GM12878 (cell line): ENCODE data around the gene DIP2C. TPM values are rescaled to one million over a fixed set of nuclear protein-coding genes. Genes with fewer than 3 reads are reported as not detected.

ENCODE experiments used
- ATAC-seq: fragments of 200-7000 bp; cut with Tn5 transposase; 3 replicates; pipeline ENCODE4 v1.9.1; 2020; ENCODE audit warnings: mild to moderate bottlenecking, moderate library complexity
- BruUV-seq: library from RNA; stranded (reverse); fragments of 400-500 nt; replicated peaks from 2 replicates; lab custom pipeline; 2021; lab: Mats Ljungman, UMichigan
- CTCF ChIA-PET: fragments of 300-600 bp; sonication (Branson Sonifier 250); formaldehyde crosslinking; extraction: SDS; loops from one replicate; lab custom pipeline; 2021; ENCODE audit warnings: inconsistent platforms; lab: Yijun Ruan, JAX
- POLR2A ChIA-PET: fragments of 350-600 bp; formaldehyde crosslinking; extraction: SDS; loops from one replicate; lab custom pipeline; 2021; ENCODE audit warnings: inconsistent platforms; lab: Charles Lee
- RAD21 ChIA-PET: fragments of 300-600 bp; sonication (Branson Sonifier 250); formaldehyde crosslinking; loops from one replicate; lab custom pipeline; 2023; ENCODE audit warnings: antibody characterized with exemption; ENCODE audit not compliant: unreplicated experiment; lab: Charles Lee
- SMC1A ChIA-PET: fragments of 300-600 bp; sonication (Branson Sonifier 250); formaldehyde crosslinking; loops from one replicate; lab custom pipeline; 2023; ENCODE audit not compliant: unreplicated experiment, uncharacterized antibody; lab: Charles Lee
- DNase-seq: peaks from one replicate; pipeline ENCODE4 v3.0.0-alpha.2; 2011; ENCODE audit warnings: low read depth, low spot score
- FAIRE-seq: peaks from 3 replicates; lab custom pipeline; 2011; peaks lifted over from hg19 to GRCh38; lab: Jason Lieb, UNC
- H2AFZ ChIP-seq: 2 replicates; pipeline ENCODE4 v1.6.0; 2011; ENCODE audit warnings: low read depth, low read length, control low read depth; ENCODE audit not compliant: control insufficient read depth
- H3K27ac ChIP-seq: 2 replicates; pipeline ENCODE4 v1.5.1; 2011; ENCODE audit warnings: control low read depth; ENCODE audit not compliant: control insufficient read depth, insufficient read depth
- H3K27me3 ChIP-seq, 2 experiments: replicated peaks in 1 of 2; 2 replicates each; pipeline versions ENCODE4 v1.6.0 to v1.6.1; 2011; ENCODE audit warnings: low read length in 1 of 2; ENCODE audit not compliant: control insufficient read depth in 2 of 2, insufficient read depth in 2 of 2
- H3K36me3 ChIP-seq, 2 experiments: 2 replicates each; pipeline ENCODE4 v1.5.1; 2011; ENCODE audit warnings: low read length in 1 of 2; ENCODE audit not compliant: control insufficient read depth in 2 of 2, insufficient read depth in 2 of 2
- H3K4me1 ChIP-seq: 2 replicates; pipeline ENCODE4 v1.6.1; 2011; ENCODE audit warnings: mild to moderate bottlenecking, low read length, moderate library complexity, mixed read lengths; ENCODE audit not compliant: control insufficient read depth, insufficient read depth
- H3K4me2 ChIP-seq: 2 replicates; pipeline ENCODE4 v1.6.0; 2011; ENCODE audit warnings: control low read depth; ENCODE audit not compliant: control insufficient read depth, insufficient read depth
- H3K4me3 ChIP-seq: fragments of 200-600 bp; sonication (generic); 2 replicates; pipeline ENCODE4 v1.5.1; 2016
- H3K79me2 ChIP-seq: 2 replicates; pipeline ENCODE4 v1.6.0; 2011; ENCODE audit warnings: low read length; ENCODE audit not compliant: control insufficient read depth, insufficient read depth
- H3K9ac ChIP-seq: 2 replicates; pipeline ENCODE4 v1.8.0; 2011; ENCODE audit warnings: low read length, control low read depth, mixed read lengths; ENCODE audit not compliant: control insufficient read depth, insufficient read depth
- H3K9me3 ChIP-seq: replicated peaks from 3 replicates; pipeline ENCODE4 v1.5.1; 2011; ENCODE audit warnings: mild to moderate bottlenecking, low read length; ENCODE audit not compliant: control insufficient read depth, insufficient read depth
- H4K20me1 ChIP-seq: 2 replicates; pipeline ENCODE4 v1.6.0; 2011; ENCODE audit not compliant: control insufficient read depth, insufficient read depth
- CHD1 ChIP-seq: IDR thresholded peaks from 2 replicates; pipeline ENCODE4 v1.6.1; 2012; ENCODE audit warnings: low read depth, low read length, improper control_type of control experiment
- FOXK2 ChIP-seq: fragments of 450-650 bp; IDR thresholded peaks from 2 replicates; pipeline ENCODE4 v1.6.1; 2017; ENCODE audit warnings: mild to moderate bottlenecking, moderate library complexity
- MYB ChIP-seq: fragments of 150-350 bp; IDR thresholded peaks from 2 replicates; pipeline ENCODE4 v1.6.1; 2014; ENCODE audit warnings: mild to moderate bottlenecking, low read depth, low read length, borderline replicate concordance
- WGBS: methylation state at CpG from one replicate; pipeline ENCODE4 v1.1.6; 2016; ENCODE audit warnings: low lambda C conversion rate; ENCODE audit not compliant: insufficient replicate concordance, insufficient coverage; ENCODE audit errors: missing lambda C conversion rate; 5-methylcytosine and 5-hydroxymethylcytosine counted together
- in situ Hi-C: fragments of 300-500 bp; cut with MboI; formaldehyde crosslinking; loops from 9 replicates; pipeline ENCODE4 v1.14.3; 2018; ENCODE audit warnings: mixed read lengths
- intact Hi-C: fragments of 100-400 bp; cut with micrococcal nuclease; formaldehyde crosslinking; loops from one replicate; pipeline ENCODE4 v1.14.2; 2022; ENCODE audit not compliant: unreplicated experiment
- polyA plus RNA-seq, 11 experiments: library from polyadenylated mRNA; depleted of rRNA in 4 of 11; unstranded in 6 of 11; stranded (reverse) in 5 of 11; fragments of >200 nt; fragmentation: Nextera tagmentation in 4 of 11; fragmentation: Illumina TruSeq in 1 of 11; extraction: Ambion mirVana in 4 of 11; extraction: Trizol in 1 of 11; gene quantifications; 1 replicate in 1 of 11; 2 replicates in 10 of 11; pipeline versions ENCODE4 v1.2.1 to v1.2.3, GENCODE V29; 2011 to 2016; ENCODE audit warnings: inconsistent platforms in 2 of 11, missing spikeins in 2 of 11, low read depth in 1 of 11
- total RNA-seq, 4 experiments: library from RNA; depleted of rRNA in 3 of 4; stranded (reverse); fragments of >200 nt in 3 of 4; fragmentation: Illumina TruSeq in 1 of 4; extraction: Trizol in 1 of 4; gene quantifications; 2 replicates each; pipeline versions ENCODE4 v1.2.1 to v1.2.3, GENCODE V29; 2013 to 2021
- TF ChIP-seq, protein P1 (sequence below): IDR thresholded peaks from 2 replicates; pipeline ENCODE4 v1.6.1; 2012; ENCODE audit warnings: improper control_type of control experiment, low read depth, low read length; ENCODE audit not compliant: insufficient replicate concordance
- TF ChIP-seq, protein P2 (sequence below): IDR thresholded peaks from 2 replicates; pipeline ENCODE4 v1.6.1; 2012; ENCODE audit warnings: mild to moderate bottlenecking, low read depth, low read length
- TF ChIP-seq, protein P3 (sequence below): IDR thresholded peaks from 2 replicates; pipeline ENCODE4 v1.6.1; 2011; ENCODE audit warnings: borderline replicate concordance, low read depth, mild to moderate bottlenecking, moderate library complexity, mixed read lengths, low read length; ENCODE audit not compliant: insufficient read depth; ENCODE audit errors: extremely low read length
- TF ChIP-seq, protein P4 (sequence below): fragments of 450-650 bp; formaldehyde crosslinking; IDR thresholded peaks from 2 replicates; pipeline ENCODE4 v1.4.0; 2022; ENCODE audit warnings: mild to moderate bottlenecking, moderate library complexity

DIP2C gene
- total and polyA plus RNA-seq, 10 of the 15 experiments (the other 5 are each of a cell fraction or from before 2014, with no cell fraction given): 0.01 to 0.10 (median 0.06) TPM

DNA sequence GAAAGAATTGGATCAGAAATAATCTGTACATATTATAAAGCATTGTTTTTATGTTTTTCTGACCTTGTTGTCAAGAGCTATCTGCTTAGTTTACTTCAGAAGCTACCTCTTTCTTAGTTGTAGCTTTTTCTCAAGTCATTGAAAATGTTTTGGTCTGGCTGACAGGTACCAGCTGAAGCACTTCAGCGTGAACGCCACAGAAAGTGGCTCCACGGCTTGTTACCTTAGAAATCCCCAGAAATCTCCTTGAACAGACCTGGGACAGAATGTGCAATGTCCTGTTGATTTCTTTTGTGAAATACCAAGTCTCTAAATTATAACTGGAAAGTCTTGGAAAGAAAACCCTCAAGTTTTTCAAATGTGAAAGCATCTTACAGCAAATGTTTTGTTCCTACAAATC lies 457.4 kb downstream of the DIP2C start:
- no peaks in the 10 kb centered on the region for H4K20me1 ChIP-seq
- SMC1A ChIA-PET: interaction anchor here (1.7 kb wide), 1 partner anchor 8 kb away, joined by 5 read pairs; no protein-coding TSS in a partner anchor
- no peak for ATAC-seq
- CTCF ChIA-PET: no interaction called here
- POLR2A ChIA-PET: no interaction called here
- H3K9me3 ChIP-seq: no peaks in the 10 kb centered on the region
- no peak overlapping the region for H3K4me3 ChIP-seq
- H2AFZ ChIP-seq: no peak overlapping the region
- in situ Hi-C loops (no loop called here), intact Hi-C loops (no loop called here)
- H3K79me2 ChIP-seq: no peaks in the 10 kb centered on the region
- H3K27ac ChIP-seq: no peak overlapping the region
- no peaks in the 10 kb centered on the region; a peak in 1 of 4 replicates for H3K36me3 ChIP-seq
- 100% methylated on average over 3 of the region's 3 CpGs for WGBS
- no peak for FAIRE-seq
- BruUV-seq: no TSS peak
- RAD21 ChIA-PET: no interaction called here
- DNase-seq: no peak
- H3K4me1 ChIP-seq: no peaks in the 10 kb centered on the region
- no peaks in the 10 kb centered on the region for H3K27me3 ChIP-seq
- H3K4me2 ChIP-seq: no peak overlapping the region
- H3K9ac ChIP-seq: no peak overlapping the region
- TF ChIP-seq, protein P1, sequence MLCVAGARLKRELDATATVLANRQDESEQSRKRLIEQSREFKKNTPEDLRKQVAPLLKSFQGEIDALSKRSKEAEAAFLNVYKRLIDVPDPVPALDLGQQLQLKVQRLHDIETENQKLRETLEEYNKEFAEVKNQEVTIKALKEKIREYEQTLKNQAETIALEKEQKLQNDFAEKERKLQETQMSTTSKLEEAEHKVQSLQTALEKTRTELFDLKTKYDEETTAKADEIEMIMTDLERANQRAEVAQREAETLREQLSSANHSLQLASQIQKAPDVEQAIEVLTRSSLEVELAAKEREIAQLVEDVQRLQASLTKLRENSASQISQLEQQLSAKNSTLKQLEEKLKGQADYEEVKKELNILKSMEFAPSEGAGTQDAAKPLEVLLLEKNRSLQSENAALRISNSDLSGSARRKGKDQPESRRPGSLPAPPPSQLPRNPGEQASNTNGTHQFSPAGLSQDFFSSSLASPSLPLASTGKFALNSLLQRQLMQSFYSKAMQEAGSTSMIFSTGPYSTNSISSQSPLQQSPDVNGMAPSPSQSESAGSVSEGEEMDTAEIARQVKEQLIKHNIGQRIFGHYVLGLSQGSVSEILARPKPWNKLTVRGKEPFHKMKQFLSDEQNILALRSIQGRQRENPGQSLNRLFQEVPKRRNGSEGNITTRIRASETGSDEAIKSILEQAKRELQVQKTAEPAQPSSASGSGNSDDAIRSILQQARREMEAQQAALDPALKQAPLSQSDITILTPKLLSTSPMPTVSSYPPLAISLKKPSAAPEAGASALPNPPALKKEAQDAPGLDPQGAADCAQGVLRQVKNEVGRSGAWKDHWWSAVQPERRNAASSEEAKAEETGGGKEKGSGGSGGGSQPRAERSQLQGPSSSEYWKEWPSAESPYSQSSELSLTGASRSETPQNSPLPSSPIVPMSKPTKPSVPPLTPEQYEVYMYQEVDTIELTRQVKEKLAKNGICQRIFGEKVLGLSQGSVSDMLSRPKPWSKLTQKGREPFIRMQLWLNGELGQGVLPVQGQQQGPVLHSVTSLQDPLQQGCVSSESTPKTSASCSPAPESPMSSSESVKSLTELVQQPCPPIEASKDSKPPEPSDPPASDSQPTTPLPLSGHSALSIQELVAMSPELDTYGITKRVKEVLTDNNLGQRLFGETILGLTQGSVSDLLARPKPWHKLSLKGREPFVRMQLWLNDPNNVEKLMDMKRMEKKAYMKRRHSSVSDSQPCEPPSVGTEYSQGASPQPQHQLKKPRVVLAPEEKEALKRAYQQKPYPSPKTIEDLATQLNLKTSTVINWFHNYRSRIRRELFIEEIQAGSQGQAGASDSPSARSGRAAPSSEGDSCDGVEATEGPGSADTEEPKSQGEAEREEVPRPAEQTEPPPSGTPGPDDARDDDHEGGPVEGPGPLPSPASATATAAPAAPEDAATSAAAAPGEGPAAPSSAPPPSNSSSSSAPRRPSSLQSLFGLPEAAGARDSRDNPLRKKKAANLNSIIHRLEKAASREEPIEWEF: no peak
- TF ChIP-seq MYB: no peak
- TF ChIP-seq, protein P2, sequence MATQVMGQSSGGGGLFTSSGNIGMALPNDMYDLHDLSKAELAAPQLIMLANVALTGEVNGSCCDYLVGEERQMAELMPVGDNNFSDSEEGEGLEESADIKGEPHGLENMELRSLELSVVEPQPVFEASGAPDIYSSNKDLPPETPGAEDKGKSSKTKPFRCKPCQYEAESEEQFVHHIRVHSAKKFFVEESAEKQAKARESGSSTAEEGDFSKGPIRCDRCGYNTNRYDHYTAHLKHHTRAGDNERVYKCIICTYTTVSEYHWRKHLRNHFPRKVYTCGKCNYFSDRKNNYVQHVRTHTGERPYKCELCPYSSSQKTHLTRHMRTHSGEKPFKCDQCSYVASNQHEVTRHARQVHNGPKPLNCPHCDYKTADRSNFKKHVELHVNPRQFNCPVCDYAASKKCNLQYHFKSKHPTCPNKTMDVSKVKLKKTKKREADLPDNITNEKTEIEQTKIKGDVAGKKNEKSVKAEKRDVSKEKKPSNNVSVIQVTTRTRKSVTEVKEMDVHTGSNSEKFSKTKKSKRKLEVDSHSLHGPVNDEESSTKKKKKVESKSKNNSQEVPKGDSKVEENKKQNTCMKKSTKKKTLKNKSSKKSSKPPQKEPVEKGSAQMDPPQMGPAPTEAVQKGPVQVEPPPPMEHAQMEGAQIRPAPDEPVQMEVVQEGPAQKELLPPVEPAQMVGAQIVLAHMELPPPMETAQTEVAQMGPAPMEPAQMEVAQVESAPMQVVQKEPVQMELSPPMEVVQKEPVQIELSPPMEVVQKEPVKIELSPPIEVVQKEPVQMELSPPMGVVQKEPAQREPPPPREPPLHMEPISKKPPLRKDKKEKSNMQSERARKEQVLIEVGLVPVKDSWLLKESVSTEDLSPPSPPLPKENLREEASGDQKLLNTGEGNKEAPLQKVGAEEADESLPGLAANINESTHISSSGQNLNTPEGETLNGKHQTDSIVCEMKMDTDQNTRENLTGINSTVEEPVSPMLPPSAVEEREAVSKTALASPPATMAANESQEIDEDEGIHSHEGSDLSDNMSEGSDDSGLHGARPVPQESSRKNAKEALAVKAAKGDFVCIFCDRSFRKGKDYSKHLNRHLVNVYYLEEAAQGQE: no peak
- TF ChIP-seq, protein P3, sequence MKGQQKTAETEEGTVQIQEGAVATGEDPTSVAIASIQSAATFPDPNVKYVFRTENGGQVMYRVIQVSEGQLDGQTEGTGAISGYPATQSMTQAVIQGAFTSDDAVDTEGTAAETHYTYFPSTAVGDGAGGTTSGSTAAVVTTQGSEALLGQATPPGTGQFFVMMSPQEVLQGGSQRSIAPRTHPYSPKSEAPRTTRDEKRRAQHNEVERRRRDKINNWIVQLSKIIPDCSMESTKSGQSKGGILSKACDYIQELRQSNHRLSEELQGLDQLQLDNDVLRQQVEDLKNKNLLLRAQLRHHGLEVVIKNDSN: no peak
- TF ChIP-seq, protein P4, sequence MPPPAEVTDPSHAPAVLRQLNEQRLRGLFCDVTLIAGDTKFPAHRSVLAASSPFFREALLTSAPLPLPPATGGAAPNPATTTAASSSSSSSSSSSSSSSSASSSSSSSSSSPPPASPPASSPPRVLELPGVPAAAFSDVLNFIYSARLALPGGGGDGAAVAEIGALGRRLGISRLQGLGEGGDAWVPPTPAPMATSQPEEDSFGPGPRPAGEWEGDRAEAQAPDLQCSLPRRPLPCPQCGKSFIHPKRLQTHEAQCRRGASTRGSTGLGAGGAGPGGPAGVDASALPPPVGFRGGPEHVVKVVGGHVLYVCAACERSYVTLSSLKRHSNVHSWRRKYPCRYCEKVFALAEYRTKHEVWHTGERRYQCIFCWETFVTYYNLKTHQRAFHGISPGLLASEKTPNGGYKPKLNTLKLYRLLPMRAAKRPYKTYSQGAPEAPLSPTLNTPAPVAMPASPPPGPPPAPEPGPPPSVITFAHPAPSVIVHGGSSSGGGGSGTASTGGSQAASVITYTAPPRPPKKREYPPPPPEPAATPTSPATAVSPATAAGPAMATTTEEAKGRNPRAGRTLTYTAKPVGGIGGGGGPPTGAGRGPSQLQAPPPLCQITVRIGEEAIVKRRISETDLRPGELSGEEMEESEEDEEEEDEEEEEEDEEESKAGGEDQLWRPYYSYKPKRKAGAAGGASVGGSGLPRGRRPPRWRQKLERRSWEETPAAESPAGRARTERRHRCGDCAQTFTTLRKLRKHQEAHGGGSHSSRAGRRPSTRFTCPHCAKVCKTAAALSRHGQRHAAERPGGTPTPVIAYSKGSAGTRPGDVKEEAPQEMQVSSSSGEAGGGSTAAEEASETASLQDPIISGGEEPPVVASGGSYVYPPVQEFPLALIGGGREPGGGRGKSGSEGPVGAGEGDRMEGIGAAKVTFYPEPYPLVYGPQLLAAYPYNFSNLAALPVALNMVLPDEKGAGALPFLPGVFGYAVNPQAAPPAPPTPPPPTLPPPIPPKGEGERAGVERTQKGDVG (CRISPR knock-in tag): no peak
- TF ChIP-seq CHD1: no peak
- TF ChIP-seq FOXK2: no peak
